ENCODE results near the gene ACVR1. TPM values are rescaled to one million over a fixed set of nuclear protein-coding genes. Genes with fewer than 3 reads are reported as not detected.

ACVR1 gene
- total and polyA plus RNA-seq, 2 experiments from 2014 or later, result 8.9 to 21.5 TPM

DNA sequence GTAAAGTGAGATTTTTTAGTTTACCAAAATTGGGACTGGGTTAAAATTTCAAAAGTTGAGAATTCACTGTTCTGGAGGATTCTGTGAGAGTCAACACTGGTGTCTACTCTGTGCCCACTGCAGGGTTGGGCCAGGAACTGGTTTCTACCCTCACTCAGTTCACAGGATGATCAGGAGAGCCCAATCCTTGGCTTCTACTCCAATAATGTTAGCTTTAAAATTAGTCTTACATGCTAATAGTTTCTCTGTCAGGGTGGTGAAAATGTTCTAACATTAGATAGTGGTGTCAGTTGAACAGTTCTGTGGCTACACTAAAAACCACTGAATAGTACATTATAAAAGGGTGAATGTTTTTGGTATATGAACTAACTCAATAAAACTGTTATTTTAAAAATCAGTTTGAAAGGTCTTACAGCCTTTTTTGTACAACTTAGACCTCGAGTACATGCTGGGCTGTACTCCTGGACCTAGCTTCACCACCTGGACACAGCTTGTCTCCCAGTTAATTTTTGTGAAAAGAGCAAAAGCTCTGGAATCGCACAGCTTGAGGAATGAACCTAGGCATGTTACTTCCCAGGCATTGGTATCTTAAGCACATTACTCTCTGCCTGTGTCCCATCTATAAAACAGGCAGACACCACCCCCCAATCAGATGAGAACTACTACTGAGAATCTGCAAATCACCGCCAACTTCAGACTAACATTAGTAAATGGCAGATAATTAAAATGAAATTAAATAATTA, 44.4 kb downstream of the ACVR1 start:
- Histone ChIP-seq H3K36me3 (ENCODE audit: insufficient read depth) (no peaks in the 10 kb centered on the region), H3K9me2 (ENCODE audit: insufficient read depth) (0 out of 2 replicates have a peak, but pooled peaks cover 7% of the 10 kb centered on the region), H3K79me2 (replicated peaks; ENCODE audit: insufficient read depth) (peaks cover 44% of the 10 kb centered on the region), H3K27ac (ENCODE audit: low read depth) (peak overlapping the region; percentile 65), H3K4me2 (peak overlapping the region; percentile 63), H2AFZ (no peak overlapping the region), H3K4me3 (no peak overlapping the region), H3F3A (replicated peaks; ENCODE audit: low read depth) (no peaks in the 10 kb centered on the region), H3K4me1 (ENCODE audit: insufficient read depth) (peaks cover 51% of the 10 kb centered on the region), H4K20me1 (replicated peaks; ENCODE audit: insufficient read depth) (no peaks in the 10 kb centered on the region), H3K27me3 (ENCODE audit: insufficient read depth) (no peaks in the 10 kb centered on the region)
- no peaks in the 10 kb centered on the region; the same call in 2 of the 3 replicates for H3K36me3 Mint-ChIP-seq (ENCODE audit: low read depth)
- H3K9me3 Mint-ChIP-seq, result no peaks in the 10 kb centered on the region; the same call in 2 of the 3 replicates
- peak; percentile 35; the same call in 2 of the 3 replicates for ATAC-seq
- no peaks in the 10 kb centered on the region for H3K27me3 Mint-ChIP-seq (ENCODE audit: insufficient read depth, low read depth, poor library complexity)
- peak overlapping the region; percentile 23 for H3K27ac Mint-ChIP-seq
- H3K4me1 Mint-ChIP-seq, result peaks cover 53% of the 10 kb centered on the region
- no peak for DNase-seq (ENCODE audit: low spot score)
- no peak for TF ChIP-seq ZNF114 (CRISPR knock-in tag; IDR thresholded peaks at IDR 0.05)
- TF ChIP-seq, protein P1, sequence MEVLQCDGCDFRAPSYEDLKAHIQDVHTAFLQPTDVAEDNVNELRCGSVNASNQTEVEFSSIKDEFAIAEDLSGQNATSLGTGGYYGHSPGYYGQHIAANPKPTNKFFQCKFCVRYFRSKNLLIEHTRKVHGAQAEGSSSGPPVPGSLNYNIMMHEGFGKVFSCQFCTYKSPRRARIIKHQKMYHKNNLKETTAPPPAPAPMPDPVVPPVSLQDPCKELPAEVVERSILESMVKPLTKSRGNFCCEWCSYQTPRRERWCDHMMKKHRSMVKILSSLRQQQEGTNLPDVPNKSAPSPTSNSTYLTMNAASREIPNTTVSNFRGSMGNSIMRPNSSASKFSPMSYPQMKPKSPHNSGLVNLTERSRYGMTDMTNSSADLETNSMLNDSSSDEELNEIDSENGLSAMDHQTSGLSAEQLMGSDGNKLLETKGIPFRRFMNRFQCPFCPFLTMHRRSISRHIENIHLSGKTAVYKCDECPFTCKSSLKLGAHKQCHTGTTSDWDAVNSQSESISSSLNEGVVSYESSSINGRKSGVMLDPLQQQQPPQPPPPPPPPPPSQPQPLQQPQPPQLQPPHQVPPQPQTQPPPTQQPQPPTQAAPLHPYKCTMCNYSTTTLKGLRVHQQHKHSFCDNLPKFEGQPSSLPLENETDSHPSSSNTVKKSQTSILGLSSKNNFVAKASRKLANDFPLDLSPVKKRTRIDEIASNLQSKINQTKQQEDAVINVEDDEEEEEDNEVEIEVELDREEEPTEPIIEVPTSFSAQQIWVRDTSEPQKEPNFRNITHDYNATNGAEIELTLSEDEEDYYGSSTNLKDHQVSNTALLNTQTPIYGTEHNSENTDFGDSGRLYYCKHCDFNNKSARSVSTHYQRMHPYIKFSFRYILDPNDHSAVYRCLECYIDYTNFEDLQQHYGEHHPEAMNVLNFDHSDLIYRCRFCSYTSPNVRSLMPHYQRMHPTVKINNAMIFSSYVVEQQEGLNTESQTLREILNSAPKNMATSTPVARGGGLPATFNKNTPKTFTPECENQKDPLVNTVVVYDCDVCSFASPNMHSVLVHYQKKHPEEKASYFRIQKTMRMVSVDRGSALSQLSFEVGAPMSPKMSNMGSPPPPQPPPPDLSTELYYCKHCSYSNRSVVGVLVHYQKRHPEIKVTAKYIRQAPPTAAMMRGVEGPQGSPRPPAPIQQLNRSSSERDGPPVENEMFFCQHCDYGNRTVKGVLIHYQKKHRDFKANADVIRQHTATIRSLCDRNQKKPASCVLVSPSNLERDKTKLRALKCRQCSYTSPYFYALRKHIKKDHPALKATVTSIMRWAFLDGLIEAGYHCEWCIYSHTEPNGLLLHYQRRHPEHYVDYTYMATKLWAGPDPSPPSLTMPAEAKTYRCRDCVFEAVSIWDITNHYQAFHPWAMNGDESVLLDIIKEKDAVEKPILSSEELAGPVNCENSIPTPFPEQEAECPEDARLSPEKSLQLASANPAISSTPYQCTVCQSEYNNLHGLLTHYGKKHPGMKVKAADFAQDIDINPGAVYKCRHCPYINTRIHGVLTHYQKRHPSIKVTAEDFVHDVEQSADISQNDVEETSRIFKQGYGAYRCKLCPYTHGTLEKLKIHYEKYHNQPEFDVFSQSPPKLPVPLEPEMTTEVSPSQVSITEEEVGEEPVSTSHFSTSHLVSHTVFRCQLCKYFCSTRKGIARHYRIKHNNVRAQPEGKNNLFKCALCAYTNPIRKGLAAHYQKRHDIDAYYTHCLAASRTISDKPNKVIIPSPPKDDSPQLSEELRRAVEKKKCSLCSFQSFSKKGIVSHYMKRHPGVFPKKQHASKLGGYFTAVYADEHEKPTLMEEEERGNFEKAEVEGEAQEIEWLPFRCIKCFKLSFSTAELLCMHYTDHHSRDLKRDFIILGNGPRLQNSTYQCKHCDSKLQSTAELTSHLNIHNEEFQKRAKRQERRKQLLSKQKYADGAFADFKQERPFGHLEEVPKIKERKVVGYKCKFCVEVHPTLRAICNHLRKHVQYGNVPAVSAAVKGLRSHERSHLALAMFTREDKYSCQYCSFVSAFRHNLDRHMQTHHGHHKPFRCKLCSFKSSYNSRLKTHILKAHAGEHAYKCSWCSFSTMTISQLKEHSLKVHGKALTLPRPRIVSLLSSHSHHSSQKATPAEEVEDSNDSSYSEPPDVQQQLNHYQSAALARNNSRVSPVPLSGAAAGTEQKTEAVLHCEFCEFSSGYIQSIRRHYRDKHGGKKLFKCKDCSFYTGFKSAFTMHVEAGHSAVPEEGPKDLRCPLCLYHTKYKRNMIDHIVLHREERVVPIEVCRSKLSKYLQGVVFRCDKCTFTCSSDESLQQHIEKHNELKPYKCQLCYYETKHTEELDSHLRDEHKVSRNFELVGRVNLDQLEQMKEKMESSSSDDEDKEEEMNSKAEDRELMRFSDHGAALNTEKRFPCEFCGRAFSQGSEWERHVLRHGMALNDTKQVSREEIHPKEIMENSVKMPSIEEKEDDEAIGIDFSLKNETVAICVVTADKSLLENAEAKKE (CRISPR knock-in tag; IDR thresholded peaks at IDR 0.05), result no peak
- no peak for TF ChIP-seq STAT1 (IDR thresholded peaks at IDR 0.05; ENCODE audit: unreplicated experiment)
- TF ChIP-seq NANOG (IDR thresholded peaks at IDR 0.05; ENCODE audit: borderline replicate concordance), result no peak
- TF ChIP-seq, protein P2, sequence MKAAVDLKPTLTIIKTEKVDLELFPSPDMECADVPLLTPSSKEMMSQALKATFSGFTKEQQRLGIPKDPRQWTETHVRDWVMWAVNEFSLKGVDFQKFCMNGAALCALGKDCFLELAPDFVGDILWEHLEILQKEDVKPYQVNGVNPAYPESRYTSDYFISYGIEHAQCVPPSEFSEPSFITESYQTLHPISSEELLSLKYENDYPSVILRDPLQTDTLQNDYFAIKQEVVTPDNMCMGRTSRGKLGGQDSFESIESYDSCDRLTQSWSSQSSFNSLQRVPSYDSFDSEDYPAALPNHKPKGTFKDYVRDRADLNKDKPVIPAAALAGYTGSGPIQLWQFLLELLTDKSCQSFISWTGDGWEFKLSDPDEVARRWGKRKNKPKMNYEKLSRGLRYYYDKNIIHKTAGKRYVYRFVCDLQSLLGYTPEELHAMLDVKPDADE (IDR thresholded peaks at IDR 0.05), result no peak
- no peak for TF ChIP-seq JUNB (IDR thresholded peaks at IDR 0.05; ENCODE audit: unreplicated experiment)
- TF ChIP-seq POLR2AphosphoS5 (IDR thresholded peaks at IDR 0.05; ENCODE audit: low read depth), result no peak
- TF ChIP-seq, protein P3, sequence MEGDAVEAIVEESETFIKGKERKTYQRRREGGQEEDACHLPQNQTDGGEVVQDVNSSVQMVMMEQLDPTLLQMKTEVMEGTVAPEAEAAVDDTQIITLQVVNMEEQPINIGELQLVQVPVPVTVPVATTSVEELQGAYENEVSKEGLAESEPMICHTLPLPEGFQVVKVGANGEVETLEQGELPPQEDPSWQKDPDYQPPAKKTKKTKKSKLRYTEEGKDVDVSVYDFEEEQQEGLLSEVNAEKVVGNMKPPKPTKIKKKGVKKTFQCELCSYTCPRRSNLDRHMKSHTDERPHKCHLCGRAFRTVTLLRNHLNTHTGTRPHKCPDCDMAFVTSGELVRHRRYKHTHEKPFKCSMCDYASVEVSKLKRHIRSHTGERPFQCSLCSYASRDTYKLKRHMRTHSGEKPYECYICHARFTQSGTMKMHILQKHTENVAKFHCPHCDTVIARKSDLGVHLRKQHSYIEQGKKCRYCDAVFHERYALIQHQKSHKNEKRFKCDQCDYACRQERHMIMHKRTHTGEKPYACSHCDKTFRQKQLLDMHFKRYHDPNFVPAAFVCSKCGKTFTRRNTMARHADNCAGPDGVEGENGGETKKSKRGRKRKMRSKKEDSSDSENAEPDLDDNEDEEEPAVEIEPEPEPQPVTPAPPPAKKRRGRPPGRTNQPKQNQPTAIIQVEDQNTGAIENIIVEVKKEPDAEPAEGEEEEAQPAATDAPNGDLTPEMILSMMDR (conservative IDR thresholded peaks at IDR 0.05; ENCODE audit: low read depth in 2 of 2), result no peak
- TF ChIP-seq EZH2phosphoT487 (IDR thresholded peaks at IDR 0.05; ENCODE audit: unreplicated experiment), result no peak
- TF ChIP-seq ZNF331 (CRISPR knock-in tag; IDR thresholded peaks at IDR 0.05; ENCODE audit: low read depth), result no peak
- no peak for TF ChIP-seq CREB1 (CRISPR knock-in tag; IDR thresholded peaks at IDR 0.05; ENCODE audit: low read depth)
- no peak for TF ChIP-seq EZH2 (IDR thresholded peaks at IDR 0.05; ENCODE audit: low read depth, unreplicated experiment)
- TF ChIP-seq, protein P4, sequence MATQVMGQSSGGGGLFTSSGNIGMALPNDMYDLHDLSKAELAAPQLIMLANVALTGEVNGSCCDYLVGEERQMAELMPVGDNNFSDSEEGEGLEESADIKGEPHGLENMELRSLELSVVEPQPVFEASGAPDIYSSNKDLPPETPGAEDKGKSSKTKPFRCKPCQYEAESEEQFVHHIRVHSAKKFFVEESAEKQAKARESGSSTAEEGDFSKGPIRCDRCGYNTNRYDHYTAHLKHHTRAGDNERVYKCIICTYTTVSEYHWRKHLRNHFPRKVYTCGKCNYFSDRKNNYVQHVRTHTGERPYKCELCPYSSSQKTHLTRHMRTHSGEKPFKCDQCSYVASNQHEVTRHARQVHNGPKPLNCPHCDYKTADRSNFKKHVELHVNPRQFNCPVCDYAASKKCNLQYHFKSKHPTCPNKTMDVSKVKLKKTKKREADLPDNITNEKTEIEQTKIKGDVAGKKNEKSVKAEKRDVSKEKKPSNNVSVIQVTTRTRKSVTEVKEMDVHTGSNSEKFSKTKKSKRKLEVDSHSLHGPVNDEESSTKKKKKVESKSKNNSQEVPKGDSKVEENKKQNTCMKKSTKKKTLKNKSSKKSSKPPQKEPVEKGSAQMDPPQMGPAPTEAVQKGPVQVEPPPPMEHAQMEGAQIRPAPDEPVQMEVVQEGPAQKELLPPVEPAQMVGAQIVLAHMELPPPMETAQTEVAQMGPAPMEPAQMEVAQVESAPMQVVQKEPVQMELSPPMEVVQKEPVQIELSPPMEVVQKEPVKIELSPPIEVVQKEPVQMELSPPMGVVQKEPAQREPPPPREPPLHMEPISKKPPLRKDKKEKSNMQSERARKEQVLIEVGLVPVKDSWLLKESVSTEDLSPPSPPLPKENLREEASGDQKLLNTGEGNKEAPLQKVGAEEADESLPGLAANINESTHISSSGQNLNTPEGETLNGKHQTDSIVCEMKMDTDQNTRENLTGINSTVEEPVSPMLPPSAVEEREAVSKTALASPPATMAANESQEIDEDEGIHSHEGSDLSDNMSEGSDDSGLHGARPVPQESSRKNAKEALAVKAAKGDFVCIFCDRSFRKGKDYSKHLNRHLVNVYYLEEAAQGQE (IDR thresholded peaks at IDR 0.05; ENCODE audit: unreplicated experiment), result no peak
- no peak overlapping the region for H3K4me3 Mint-ChIP-seq

Data from GM23338 (cell line).